Right lobe of liver (tissue), 4 donors: ENCODE data around the gene PPIL6.

Source experiments
- POLR2A ChIP-seq: fragments of 450-650 bp; IDR thresholded peaks from one replicate; pipeline ENCODE4 v1.6.1; 2017; ENCODE audit warnings: antibody characterized with exemption, mild to moderate bottlenecking
- TF ChIP-seq, protein P1 (sequence below), 4 donors: fragments of 200-600 bp in 3 of 4; fragments of 450-650 bp in 1 of 4; IDR thresholded peaks; one replicate each; pipeline versions ENCODE4 v1.5.1 to v1.8.0; 2016 to 2022; ENCODE audit warnings: antibody characterized with exemption in 4 of 4, mild to moderate bottlenecking in 2 of 4
- donor health status: DM: no; HTN: no; CAD: no.
- donor health status: DM: no; HTN: no; CAD: no.
- donor health status: DM: no; HTN: yes; CAD: no.

DNA sequence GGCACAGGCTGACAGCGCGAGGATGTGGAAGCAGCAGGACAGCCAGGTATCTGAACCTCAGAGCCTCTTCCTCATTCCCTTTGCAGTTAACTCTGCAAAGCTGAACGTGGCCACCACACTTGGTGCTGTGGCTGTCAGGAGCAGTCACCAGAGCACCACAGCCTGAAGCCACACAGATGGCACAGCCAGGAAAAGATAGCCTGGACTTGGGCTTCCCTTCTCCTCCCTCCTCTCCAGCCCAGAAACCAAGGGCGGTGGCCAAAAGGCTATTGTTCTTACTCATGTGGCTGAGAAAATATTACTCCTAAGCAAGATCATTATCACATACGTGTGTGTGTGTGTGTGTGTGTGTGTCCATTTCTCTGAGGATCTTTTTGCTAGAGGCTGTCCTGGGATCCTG, 97.9 kb downstream of the PPIL6 start:
- TF ChIP-seq, protein P1, sequence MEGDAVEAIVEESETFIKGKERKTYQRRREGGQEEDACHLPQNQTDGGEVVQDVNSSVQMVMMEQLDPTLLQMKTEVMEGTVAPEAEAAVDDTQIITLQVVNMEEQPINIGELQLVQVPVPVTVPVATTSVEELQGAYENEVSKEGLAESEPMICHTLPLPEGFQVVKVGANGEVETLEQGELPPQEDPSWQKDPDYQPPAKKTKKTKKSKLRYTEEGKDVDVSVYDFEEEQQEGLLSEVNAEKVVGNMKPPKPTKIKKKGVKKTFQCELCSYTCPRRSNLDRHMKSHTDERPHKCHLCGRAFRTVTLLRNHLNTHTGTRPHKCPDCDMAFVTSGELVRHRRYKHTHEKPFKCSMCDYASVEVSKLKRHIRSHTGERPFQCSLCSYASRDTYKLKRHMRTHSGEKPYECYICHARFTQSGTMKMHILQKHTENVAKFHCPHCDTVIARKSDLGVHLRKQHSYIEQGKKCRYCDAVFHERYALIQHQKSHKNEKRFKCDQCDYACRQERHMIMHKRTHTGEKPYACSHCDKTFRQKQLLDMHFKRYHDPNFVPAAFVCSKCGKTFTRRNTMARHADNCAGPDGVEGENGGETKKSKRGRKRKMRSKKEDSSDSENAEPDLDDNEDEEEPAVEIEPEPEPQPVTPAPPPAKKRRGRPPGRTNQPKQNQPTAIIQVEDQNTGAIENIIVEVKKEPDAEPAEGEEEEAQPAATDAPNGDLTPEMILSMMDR (IDR thresholded peaks at IDR 0.05) = no peak
- no peak for TF ChIP-seq POLR2A
